GM23338 (cell line): Measurements from ENCODE around the gene IDUA.

Experiments
- CTCF ChIP-seq, 2 experiments: fragments of 200-600 bp in 1 of 2; sonication (generic) in 1 of 2; conservative IDR thresholded peaks; 2 replicates each; pipeline versions ENCODE4 v1.5.1 to v1.6.1; 2016 to 2017; ENCODE audit warnings: antibody characterized with exemption in 2 of 2, low read depth in 2 of 2, mild to moderate bottlenecking in 2 of 2, moderate library complexity in 1 of 2
- EZH2phosphoT487 ChIP-seq: fragments of 200-600 bp; sonication (generic); IDR thresholded peaks from one replicate; pipeline ENCODE4 v1.8.1; 2018; ENCODE audit warnings: antibody characterized with exemption; ENCODE audit not compliant: unreplicated experiment
- POLR2AphosphoS5 ChIP-seq: IDR thresholded peaks from 2 replicates; pipeline ENCODE4 v1.6.1; 2016; ENCODE audit warnings: antibody characterized with exemption, low read depth
- REST ChIP-seq: IDR thresholded peaks from one replicate; pipeline ENCODE4 v1.6.1; 2018; ENCODE audit warnings: antibody characterized with exemption; ENCODE audit not compliant: unreplicated experiment

- TF ChIP-seq REST, result no peak
- no peak for TF ChIP-seq POLR2AphosphoS5
- TF ChIP-seq CTCF (conservative IDR thresholded peaks at IDR 0.05; ENCODE audit: low read depth in 2 of 2), result no peak
- no peak for TF ChIP-seq EZH2phosphoT487
Observed at GRCh38 chr4:1008840-1009541, 22.1 kb downstream of the IDUA start.
